Measurements from ENCODE around the gene NMT1. TPM values are rescaled to one million over a fixed set of nuclear protein-coding genes. Genes with fewer than 3 reads are reported as not detected.

Gene NMT1
- total and polyA plus RNA-seq, 2 of the 13 experiments (the other 11 are each of a cell fraction or from before 2014, with no cell fraction given): 75.7 to 142 TPM

DNA sequence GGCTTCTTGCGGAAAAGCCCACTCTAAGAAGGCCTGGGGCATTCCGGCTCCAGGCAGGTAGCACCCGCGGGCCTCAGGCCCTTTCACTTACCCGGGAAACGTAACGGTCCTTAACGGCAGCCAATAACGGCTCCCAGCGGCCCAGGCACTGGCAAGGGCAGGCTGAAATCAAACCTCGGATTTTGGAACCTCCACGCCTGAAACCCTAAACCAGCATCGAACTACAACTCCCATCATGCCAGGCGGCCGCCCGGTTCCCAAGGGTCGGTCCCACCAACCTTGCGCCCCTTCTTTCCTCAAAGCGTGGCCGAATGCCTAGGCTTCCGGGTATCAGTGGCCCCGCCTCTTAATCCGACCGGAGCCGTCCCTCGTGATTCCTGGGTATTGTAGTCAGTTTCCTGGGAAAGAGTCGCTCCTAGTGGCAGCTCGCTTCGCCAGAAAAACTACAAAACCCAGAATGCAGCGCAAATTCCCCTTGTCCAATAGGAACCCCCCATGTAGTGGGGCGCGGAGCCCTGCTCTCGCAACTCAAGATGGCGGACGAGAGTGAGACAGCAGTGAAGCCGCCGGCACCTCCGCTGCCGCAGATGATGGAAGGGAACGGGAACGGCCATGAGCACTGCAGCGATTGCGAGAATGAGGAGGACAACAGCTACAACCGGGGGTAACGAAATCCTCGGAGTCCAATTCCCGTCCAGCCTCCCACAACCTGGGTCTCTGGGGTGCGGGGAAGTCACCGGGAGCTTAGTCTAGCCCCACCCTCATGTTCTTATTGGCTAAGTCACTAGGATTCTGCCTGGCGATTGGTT, at the start of gene NMT1 (continued):
- TF ChIP-seq, protein P1, sequence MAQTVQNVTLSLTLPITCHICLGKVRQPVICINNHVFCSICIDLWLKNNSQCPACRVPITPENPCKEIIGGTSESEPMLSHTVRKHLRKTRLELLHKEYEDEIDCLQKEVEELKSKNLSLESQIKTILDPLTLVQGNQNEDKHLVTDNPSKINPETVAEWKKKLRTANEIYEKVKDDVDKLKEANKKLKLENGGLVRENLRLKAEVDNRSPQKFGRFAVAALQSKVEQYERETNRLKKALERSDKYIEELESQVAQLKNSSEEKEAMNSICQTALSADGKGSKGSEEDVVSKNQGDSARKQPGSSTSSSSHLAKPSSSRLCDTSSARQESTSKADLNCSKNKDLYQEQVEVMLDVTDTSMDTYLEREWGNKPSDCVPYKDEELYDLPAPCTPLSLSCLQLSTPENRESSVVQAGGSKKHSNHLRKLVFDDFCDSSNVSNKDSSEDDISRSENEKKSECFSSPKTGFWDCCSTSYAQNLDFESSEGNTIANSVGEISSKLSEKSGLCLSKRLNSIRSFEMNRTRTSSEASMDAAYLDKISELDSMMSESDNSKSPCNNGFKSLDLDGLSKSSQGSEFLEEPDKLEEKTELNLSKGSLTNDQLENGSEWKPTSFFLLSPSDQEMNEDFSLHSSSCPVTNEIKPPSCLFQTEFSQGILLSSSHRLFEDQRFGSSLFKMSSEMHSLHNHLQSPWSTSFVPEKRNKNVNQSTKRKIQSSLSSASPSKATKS (CRISPR knock-in tag; IDR thresholded peaks at IDR 0.05): peak; percentile 94; the same call in 1 of the 2 replicates
- TF ChIP-seq REST (IDR thresholded peaks at IDR 0.05; ENCODE audit: borderline replicate concordance in 1 of 2, low read depth in 1 of 2, low read length in 2 of 2): peak in 1 of 2 experiments; percentile 65; a peak in 1 of 4 replicates
- TF ChIP-seq, protein P2, sequence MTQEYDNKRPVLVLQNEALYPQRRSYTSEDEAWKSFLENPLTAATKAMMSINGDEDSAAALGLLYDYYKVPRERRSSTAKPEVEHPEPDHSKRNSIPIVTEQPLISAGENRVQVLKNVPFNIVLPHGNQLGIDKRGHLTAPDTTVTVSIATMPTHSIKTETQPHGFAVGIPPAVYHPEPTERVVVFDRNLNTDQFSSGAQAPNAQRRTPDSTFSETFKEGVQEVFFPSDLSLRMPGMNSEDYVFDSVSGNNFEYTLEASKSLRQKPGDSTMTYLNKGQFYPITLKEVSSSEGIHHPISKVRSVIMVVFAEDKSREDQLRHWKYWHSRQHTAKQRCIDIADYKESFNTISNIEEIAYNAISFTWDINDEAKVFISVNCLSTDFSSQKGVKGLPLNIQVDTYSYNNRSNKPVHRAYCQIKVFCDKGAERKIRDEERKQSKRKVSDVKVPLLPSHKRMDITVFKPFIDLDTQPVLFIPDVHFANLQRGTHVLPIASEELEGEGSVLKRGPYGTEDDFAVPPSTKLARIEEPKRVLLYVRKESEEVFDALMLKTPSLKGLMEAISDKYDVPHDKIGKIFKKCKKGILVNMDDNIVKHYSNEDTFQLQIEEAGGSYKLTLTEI (CRISPR knock-in tag; conservative IDR thresholded peaks at IDR 0.05): no peak
- peak; percentile 82 for TF ChIP-seq SALL1 (CRISPR knock-in tag; IDR thresholded peaks at IDR 0.05)
- TF ChIP-seq FOXO1 (CRISPR knock-in tag; IDR thresholded peaks at IDR 0.05): peak; percentile 80
- peak; percentile 98 for TF ChIP-seq NFYC (CRISPR knock-in tag; IDR thresholded peaks at IDR 0.05)
- TF ChIP-seq MIXL1 (CRISPR knock-in tag; IDR thresholded peaks at IDR 0.05): peak; percentile 13
- TF ChIP-seq ERF (CRISPR knock-in tag; IDR thresholded peaks at IDR 0.05): peak; percentile 84
- no peak for TF ChIP-seq ZNF10 (CRISPR knock-in tag; IDR thresholded peaks at IDR 0.05; ENCODE audit: borderline replicate concordance, low read depth)
- TF ChIP-seq, protein P3, sequence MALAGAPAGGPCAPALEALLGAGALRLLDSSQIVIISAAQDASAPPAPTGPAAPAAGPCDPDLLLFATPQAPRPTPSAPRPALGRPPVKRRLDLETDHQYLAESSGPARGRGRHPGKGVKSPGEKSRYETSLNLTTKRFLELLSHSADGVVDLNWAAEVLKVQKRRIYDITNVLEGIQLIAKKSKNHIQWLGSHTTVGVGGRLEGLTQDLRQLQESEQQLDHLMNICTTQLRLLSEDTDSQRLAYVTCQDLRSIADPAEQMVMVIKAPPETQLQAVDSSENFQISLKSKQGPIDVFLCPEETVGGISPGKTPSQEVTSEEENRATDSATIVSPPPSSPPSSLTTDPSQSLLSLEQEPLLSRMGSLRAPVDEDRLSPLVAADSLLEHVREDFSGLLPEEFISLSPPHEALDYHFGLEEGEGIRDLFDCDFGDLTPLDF (CRISPR knock-in tag; IDR thresholded peaks at IDR 0.05): peak; percentile 92; the same call in 1 of the 2 replicates
- TF ChIP-seq POGZ (CRISPR knock-in tag; IDR thresholded peaks at IDR 0.05): peak; percentile 37; the same call in 1 of the 2 replicates
- peak; percentile 90 for TF ChIP-seq PHF5A (CRISPR knock-in tag; IDR thresholded peaks at IDR 0.05; ENCODE audit: low read depth, unreplicated experiment)
- TF ChIP-seq, protein P4, sequence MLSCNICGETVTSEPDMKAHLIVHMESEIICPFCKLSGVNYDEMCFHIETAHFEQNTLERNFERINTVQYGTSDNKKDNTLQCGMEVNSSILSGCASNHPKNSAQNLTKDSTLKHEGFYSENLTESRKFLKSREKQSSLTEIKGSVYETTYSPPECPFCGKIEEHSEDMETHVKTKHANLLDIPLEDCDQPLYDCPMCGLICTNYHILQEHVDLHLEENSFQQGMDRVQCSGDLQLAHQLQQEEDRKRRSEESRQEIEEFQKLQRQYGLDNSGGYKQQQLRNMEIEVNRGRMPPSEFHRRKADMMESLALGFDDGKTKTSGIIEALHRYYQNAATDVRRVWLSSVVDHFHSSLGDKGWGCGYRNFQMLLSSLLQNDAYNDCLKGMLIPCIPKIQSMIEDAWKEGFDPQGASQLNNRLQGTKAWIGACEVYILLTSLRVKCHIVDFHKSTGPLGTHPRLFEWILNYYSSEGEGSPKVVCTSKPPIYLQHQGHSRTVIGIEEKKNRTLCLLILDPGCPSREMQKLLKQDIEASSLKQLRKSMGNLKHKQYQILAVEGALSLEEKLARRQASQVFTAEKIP (CRISPR knock-in tag; IDR thresholded peaks at IDR 0.05; ENCODE audit: borderline replicate concordance): no peak
- peak; percentile 93; the same call in 1 of the 2 replicates for TF ChIP-seq ZFP82 (CRISPR knock-in tag; IDR thresholded peaks at IDR 0.05; ENCODE audit: borderline replicate concordance)
- no peak for TF ChIP-seq SRSF4 (IDR thresholded peaks at IDR 0.05; ENCODE audit: low read depth, low read length, poor library complexity, severe bottlenecking)
- TF ChIP-seq, protein P5, sequence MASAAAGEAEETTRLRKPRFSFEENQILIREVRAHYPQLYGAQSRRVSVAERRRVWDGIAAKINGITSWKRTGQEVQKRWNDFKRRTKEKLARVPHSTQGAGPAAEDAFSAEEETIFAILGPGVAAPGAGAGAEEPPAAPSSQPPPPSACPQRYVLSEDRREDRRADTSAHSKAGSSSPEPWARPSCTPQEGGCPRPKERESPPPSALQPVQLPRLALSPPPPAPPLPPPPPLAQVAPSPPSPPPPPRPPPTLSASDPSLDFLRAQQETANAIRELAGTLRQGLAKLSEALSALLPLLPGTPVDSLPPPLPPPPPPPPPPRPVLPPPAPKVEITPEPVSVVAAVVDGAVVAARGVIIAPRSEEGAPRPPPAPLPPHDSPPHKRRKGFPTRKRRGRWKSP (CRISPR knock-in tag; IDR thresholded peaks at IDR 0.05): peak; percentile 72

Data from HepG2 (cell line).